ENCODE results near the gene SCG5.

- no peak for TF ChIP-seq POLR2AphosphoS5 (IDR thresholded peaks at IDR 0.05)
- TF ChIP-seq CTCF (IDR thresholded peaks at IDR 0.05), result no peak
These were observed 23.3 kb downstream of the SCG5 start for GRCh38 chr15:32664796-32665195.
